ENCODE measurements around the gene VCY1B.
"Not testable (repeated sequence)": the region's sequence is repeated elsewhere in the genome, so short reads cannot be mapped to it uniquely, and the experiment has no call there.

VCY1B gene

DNA sequence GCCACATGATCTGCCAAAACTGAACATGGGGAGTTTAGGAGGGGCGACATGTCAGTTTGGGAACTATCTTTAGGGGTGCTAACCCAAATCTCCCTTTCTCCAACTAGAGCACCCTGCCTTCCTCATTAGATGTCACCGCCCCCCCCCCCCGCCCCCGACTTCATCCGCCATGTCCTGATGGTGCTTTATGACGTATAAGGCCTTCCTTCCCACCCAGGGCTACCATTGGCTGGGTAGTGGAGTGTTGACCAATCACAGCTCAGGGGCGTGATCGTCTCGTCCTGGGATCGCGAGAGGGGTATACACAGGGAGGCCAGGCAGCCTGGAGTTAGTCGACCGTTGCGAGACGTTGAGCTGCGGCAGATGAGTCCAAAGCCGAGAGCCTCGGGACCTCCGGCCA lies at the start of gene VCY1B:
VCY1B (plus strand) TSS at position 301 of the 400 bp plus-strand sequence; CDS start at position 364, 63 bp downstream.
- not testable (repeated sequence) for DNase-seq (ENCODE audit: low spot score)

GRCh38 chrY:14011916-14012315 lies 44.1 kb upstream of the VCY1B start:
- not testable (repeated sequence) for DNase-seq (ENCODE audit: low spot score)

DNA sequence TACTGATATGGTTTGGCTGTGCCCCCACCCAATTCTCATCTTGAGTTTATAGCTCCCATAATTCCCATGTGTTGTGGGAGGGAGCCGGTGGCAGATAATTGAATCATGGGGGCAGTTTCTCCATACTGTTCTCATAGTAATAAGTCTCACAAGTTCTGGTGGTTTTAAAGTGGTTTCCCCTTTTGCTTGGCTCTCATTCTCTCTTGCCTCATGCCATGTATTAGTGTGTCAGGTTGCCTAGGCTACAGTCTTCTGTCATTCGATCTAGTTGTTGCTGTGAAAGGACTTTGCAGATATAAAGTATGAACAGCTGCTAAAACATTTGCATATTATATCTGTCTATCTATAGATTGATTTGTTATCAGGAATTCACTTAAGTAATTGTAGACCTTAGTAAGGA lies 25.6 kb upstream of the VCY1B start:
- not testable (repeated sequence) for DNase-seq (ENCODE audit: low spot score)

DNA sequence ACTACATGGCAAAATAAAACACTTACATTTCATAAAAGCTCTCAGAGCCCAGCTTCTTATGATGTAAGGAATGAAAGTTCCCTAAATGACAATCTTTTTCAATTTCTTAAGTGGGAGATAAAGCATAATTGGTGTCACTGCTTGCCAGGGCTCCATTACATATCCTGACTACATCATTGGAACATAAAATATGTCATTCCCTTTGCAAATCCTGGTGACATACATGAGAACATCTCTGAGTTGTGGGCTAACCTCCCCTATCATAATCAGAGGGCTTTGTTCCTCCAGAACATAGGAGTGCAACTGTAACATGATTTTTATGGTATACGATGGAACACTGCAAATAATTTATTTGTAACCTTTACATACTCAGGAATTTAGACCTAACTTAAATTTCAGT lies 29.9 kb downstream of the VCY1B start:
- DNase-seq (ENCODE audit: low spot score): no peak
